Esophagus (tissue), 2 donors: ENCODE measurements around the gene PARVA. TPM values are rescaled to one million over a fixed set of nuclear protein-coding genes. Genes with fewer than 3 reads are reported as not detected.
A peak's percentile ranks its signal among the peaks of the same experiment; 100 is the strongest.

Experiments used
- H3K27ac ChIP-seq, 2 donors: one replicate each; pipeline ENCODE4 v1.5.1; 2013; ENCODE audit warnings: low read depth in 2 of 2, mild to moderate bottlenecking in 2 of 2, inconsistent platforms in 1 of 2, low read length in 1 of 2, moderate library complexity in 1 of 2
- H3K27me3 ChIP-seq, 2 donors: one replicate each; pipeline ENCODE4 v1.6.1; 2013; ENCODE audit warnings: low read length in 2 of 2, control low read depth in 1 of 2, mild to moderate bottlenecking in 1 of 2; ENCODE audit not compliant: insufficient read depth in 2 of 2, control insufficient read depth in 1 of 2
- H3K36me3 ChIP-seq, 2 donors: one replicate each; pipeline ENCODE4 v1.6.1; 2013; ENCODE audit warnings: low read length in 1 of 2; ENCODE audit not compliant: control insufficient read depth in 2 of 2, insufficient read depth in 2 of 2
- H3K4me1 ChIP-seq, 2 donors: one replicate each; pipeline ENCODE4 v1.6.1; 2013; ENCODE audit warnings: low read length in 1 of 2; ENCODE audit not compliant: control insufficient read depth in 2 of 2, insufficient read depth in 2 of 2
- H3K4me3 ChIP-seq, 2 donors: one replicate each; pipeline ENCODE4 v1.5.1; 2013; ENCODE audit warnings: low read length in 2 of 2, mild to moderate bottlenecking in 2 of 2, low read depth in 1 of 2, moderate library complexity in 1 of 2
- H3K9me3 ChIP-seq, 2 donors: one replicate each; pipeline ENCODE4 v1.6.1; 2013; ENCODE audit warnings: mild to moderate bottlenecking in 2 of 2, low read depth in 1 of 2, low read length in 1 of 2, moderate library complexity in 1 of 2; ENCODE audit not compliant: control insufficient read depth in 2 of 2, insufficient read depth in 1 of 2
- WGBS, 2 donors: extraction: QIAGEN DNeasy Blood & Tissue Kit; methylation state at CpG; one replicate each; pipeline ENCODE4 v1.1.7; 2013; 5-methylcytosine and 5-hydroxymethylcytosine counted together
- polyA plus RNA-seq, 2 donors: library from polyadenylated mRNA; stranded (reverse); fragments of 200-250 nt; gene quantifications; one replicate each; pipeline ENCODE4 v1.2.3, GENCODE V29; 2013
- donor health status: healthy with polysubstance abuse.
- donor health status: Bipolar disorder and iron deficiency.

Gene PARVA
- polyA plus RNA-seq, 2 donors: 8.2 to 18.3 TPM

GRCh38 chr11:12474871-12475270, 97.5 kb downstream of the PARVA start:
- Histone ChIP-seq H3K27ac (peak overlapping the region in 1 of 2 donors; percentile 26), H3K27me3 (no peaks in the 10 kb centered on the region), H3K9me3 (no peaks in the 10 kb centered on the region), H3K4me1 (peaks cover 2% of the 10 kb centered on the region in 2 donors), H3K4me3 (no peak overlapping the region), H3K36me3 (peaks cover 0 to 11% of the 10 kb centered on the region in 2 donors)
- 89 to 93% methylated on average over 7 of the region's 7 CpGs for WGBS, 2 donors

- peaks cover 0 to 17% of the 10 kb centered on the region in 2 donors for H3K36me3 ChIP-seq
- WGBS, 2 donors: 51 to 57% methylated on average over 4 of the region's 4 CpGs
- H3K9me3 ChIP-seq: no peaks in the 10 kb centered on the region
- H3K4me3 ChIP-seq: no peak overlapping the region
- H3K27me3 ChIP-seq: no peaks in the 10 kb centered on the region
- H3K4me1 ChIP-seq: peaks cover 2 to 5% of the 10 kb centered on the region in 2 donors
- H3K27ac ChIP-seq: no peak overlapping the region
These were observed 101.4 kb downstream of the PARVA start for GRCh38 chr11:12478743-12479142.

- Histone ChIP-seq H3K27me3 (no peaks in the 10 kb centered on the region), H3K27ac (no peak overlapping the region), H3K4me3 (no peak overlapping the region), H3K36me3 (peaks cover 0 to 12% of the 10 kb centered on the region in 2 donors), H3K9me3 (no peaks in the 10 kb centered on the region), H3K4me1 (peaks cover 0 to 5% of the 10 kb centered on the region in 2 donors)
- WGBS, 2 donors: 85 to 92% methylated on average over 4 of the region's 4 CpGs
These were observed 103.0 kb downstream of the PARVA start for GRCh38 chr11:12480401-12480800.

GRCh38 chr11:12482839-12483238, 105.5 kb downstream of the PARVA start:
- Histone ChIP-seq H3K9me3 (no peaks in the 10 kb centered on the region), H3K36me3 (peaks cover 0 to 6% of the 10 kb centered on the region in 2 donors), H3K27me3 (no peaks in the 10 kb centered on the region), H3K4me3 (no peak overlapping the region), H3K27ac (peak overlapping the region in 1 of 2 donors; percentile 43), H3K4me1 (peaks cover 0 to 5% of the 10 kb centered on the region in 2 donors)
- WGBS, 2 donors: 51 to 54% methylated on average over 2 of the region's 2 CpGs

- Histone ChIP-seq H3K27me3 (no peaks in the 10 kb centered on the region), H3K36me3 (peaks cover 0 to 6% of the 10 kb centered on the region in 2 donors), H3K9me3 (no peaks in the 10 kb centered on the region), H3K27ac (no peak overlapping the region), H3K4me1 (peaks cover 0 to 5% of the 10 kb centered on the region in 2 donors), H3K4me3 (no peak overlapping the region)
- WGBS, 2 donors: 80 to 81% methylated on average over 5 of the region's 5 CpGs
These were observed 106.2 kb downstream of the PARVA start for GRCh38 chr11:12483604-12484003.

- Histone ChIP-seq H3K36me3 (peaks cover 0 to 4% of the 10 kb centered on the region in 2 donors), H3K9me3 (no peaks in the 10 kb centered on the region), H3K27ac (no peak overlapping the region), H3K4me3 (no peak overlapping the region), H3K27me3 (no peaks in the 10 kb centered on the region), H3K4me1 (peaks cover 0 to 5% of the 10 kb centered on the region in 2 donors)
- 79 to 81% methylated on average over 1 of the region's 1 CpG for WGBS, 2 donors
These were observed 108.0 kb downstream of the PARVA start for GRCh38 chr11:12485328-12485727.

- 82 to 88% methylated on average over 1 of the region's 1 CpG for WGBS, 2 donors
- H3K27me3 ChIP-seq: no peaks in the 10 kb centered on the region
- H3K4me3 ChIP-seq: no peak overlapping the region
- H3K36me3 ChIP-seq: no peaks in the 10 kb centered on the region
- no peaks in the 10 kb centered on the region for H3K4me1 ChIP-seq
- H3K9me3 ChIP-seq: no peaks in the 10 kb centered on the region
- H3K27ac ChIP-seq: no peak overlapping the region
These were observed 111.9 kb downstream of the PARVA start for GRCh38 chr11:12489246-12489772.

GRCh38 chr11:12494699-12495098, 117.3 kb downstream of the PARVA start:
- no peaks in the 10 kb centered on the region for H3K9me3 ChIP-seq
- H3K27me3 ChIP-seq: no peaks in the 10 kb centered on the region
- H3K36me3 ChIP-seq: peaks cover 3 to 5% of the 10 kb centered on the region in 2 donors
- H3K27ac ChIP-seq: no peak overlapping the region
- H3K4me3 ChIP-seq: no peak overlapping the region
- no peaks in the 10 kb centered on the region for H3K4me1 ChIP-seq

- Histone ChIP-seq H3K4me1 (no peaks in the 10 kb centered on the region), H3K4me3 (no peak overlapping the region), H3K27me3 (no peaks in the 10 kb centered on the region), H3K9me3 (no peaks in the 10 kb centered on the region), H3K36me3 (peaks cover 3 to 7% of the 10 kb centered on the region in 2 donors), H3K27ac (no peak overlapping the region)
- WGBS, 2 donors: 74 to 79% methylated on average over 6 of the region's 6 CpGs
These were observed 119.0 kb downstream of the PARVA start for GRCh38 chr11:12496181-12497025.
